ENCODE results near the gene MPP4. TPM values are rescaled to one million over a fixed set of nuclear protein-coding genes. Genes with fewer than 3 reads are reported as not detected.

MPP4 gene
- total RNA-seq, 1 experiment from 2014 or later = not detected

GRCh38 chr2:201631041-201631440 lies 67.4 kb downstream of the MPP4 start:
- Histone ChIP-seq H2BK15ac (ENCODE audit: low read depth, low read length) (no peak overlapping the region), H2BK5ac (ENCODE audit: insufficient read length, low read length) (no peak overlapping the region), H3K27ac (ENCODE audit: insufficient read length, low read depth, low read length) (no peak overlapping the region), H4K20me1 (ENCODE audit: control insufficient read depth, insufficient read depth, insufficient read length) (no peaks in the 10 kb centered on the region), H4K91ac (ENCODE audit: insufficient read length, low read depth, low read length) (no peak overlapping the region), H4K5ac (ENCODE audit: insufficient read length, low read depth, low read length) (no peak overlapping the region), H3K9ac (ENCODE audit: extremely low read depth, insufficient read length, low read length) (no peak overlapping the region), H2BK20ac (ENCODE audit: low read depth, low read length, poor library complexity, severe bottlenecking) (no peak overlapping the region), H3K9me3 (ENCODE audit: control insufficient read depth, low read depth, low read length) (no peaks in the 10 kb centered on the region), H3K14ac (ENCODE audit: insufficient read depth, low read length) (no peak overlapping the region), H3K4ac (ENCODE audit: low read depth, low read length) (no peak overlapping the region), H2AFZ (ENCODE audit: low read length) (no peak overlapping the region), H3K56ac (ENCODE audit: insufficient read length, low read depth, low read length) (no peak overlapping the region), H3K79me1 (ENCODE audit: insufficient read depth, low read depth, low read length, poor library complexity, severe bottlenecking) (no peaks in the 10 kb centered on the region), H3K4me1 (ENCODE audit: insufficient read depth, low read length) (no peaks in the 10 kb centered on the region), H3K23me2 (ENCODE audit: insufficient read length, low read depth, low read length, poor library complexity, severe bottlenecking) (no peaks in the 10 kb centered on the region), H3K4me2 (ENCODE audit: insufficient read depth, insufficient read length, low read length) (no peak overlapping the region), H3K23ac (ENCODE audit: insufficient read length, low read depth, low read length) (no peak overlapping the region), H3K27me3 (ENCODE audit: insufficient read depth, low read length) (no peaks in the 10 kb centered on the region), H3K79me2 (ENCODE audit: insufficient read depth, low read length) (no peaks in the 10 kb centered on the region), H3T11ph (ENCODE audit: low read length) (no peak overlapping the region), H2BK120ac (ENCODE audit: low read depth, low read length, poor library complexity, severe bottlenecking) (no peak overlapping the region), H2AK5ac (ENCODE audit: insufficient read length, low read length) (no peak overlapping the region), H4K8ac (replicated peaks; ENCODE audit: insufficient read length, low read depth, low read length) (no peak overlapping the region), H3K18ac (ENCODE audit: insufficient read length, low read depth, low read length) (no peak overlapping the region), H2BK12ac (ENCODE audit: insufficient read length, low read depth, low read length) (no peak overlapping the region)
- H3K36me3 Mint-ChIP-seq (ENCODE audit: insufficient read depth in 1 of 3, low read depth in 3 of 3) = peaks cover 28 to 85% (median 84%) of the 10 kb centered on the region in 3 experiments; a peak in 6 of 7 replicates
- H3K27ac Mint-ChIP-seq = peak overlapping the region in 1 of 3 experiments; percentile 78; a peak in 1 of 7 replicates
- no peak overlapping the region for H3K4me3 Mint-ChIP-seq
- no peaks in the 10 kb centered on the region for H3K27me3 Mint-ChIP-seq (ENCODE audit: low read depth)
- H3K4me1 Mint-ChIP-seq = 0 out of 4 replicates have a peak, but pooled peaks cover 0 to 5% of the 10 kb centered on the region in 2 experiments
- no CpG with 5 or more reads among the region's 8 CpGs for WGBS (ENCODE audit: extremely low coverage, insufficient read length, low lambda C conversion rate)
- no peaks in the 10 kb centered on the region for H3K9me3 Mint-ChIP-seq
- TF ChIP-seq CTCF (conservative IDR thresholded peaks at IDR 0.05) = no peak
- DNase-seq = no peak
